Keratinocyte (primary cell): ENCODE measurements around the gene RAB44. TPM values are rescaled to one million over a fixed set of nuclear protein-coding genes. Genes with fewer than 3 reads are reported as not detected.
A peak's percentile ranks its signal among the peaks of the same experiment; 100 is the strongest.

Source experiments
- DNase-seq: peaks from one replicate; pipeline ENCODE4 v3.0.0-alpha.2; 2011; ENCODE audit warnings: low read depth, missing footprints, low spot score
- FAIRE-seq: peaks from 2 replicates; lab custom pipeline; 2011; peaks lifted over from hg19 to GRCh38; lab: Jason Lieb, UNC
- H2AFZ ChIP-seq: 2 replicates; pipeline ENCODE4 v1.6.0; 2012; ENCODE audit warnings: low read length, control low read depth, inconsistent platforms; ENCODE audit not compliant: control insufficient read depth
- H3K27ac ChIP-seq: 2 replicates; pipeline ENCODE4 v1.5.1; 2011; ENCODE audit warnings: low read length; ENCODE audit not compliant: control insufficient read depth, insufficient read depth
- H3K27me3 ChIP-seq: 3 replicates; pipeline ENCODE4 v1.6.0; 2011; ENCODE audit warnings: low read length; ENCODE audit not compliant: control insufficient read depth, insufficient read depth; ENCODE audit errors: extremely low read depth
- H3K36me3 ChIP-seq, 2 experiments: 2 replicates in 1 of 2; 3 replicates in 1 of 2; pipeline ENCODE4 v1.5.1; 2011; ENCODE audit warnings: low read length in 2 of 2, mild to moderate bottlenecking in 1 of 2; ENCODE audit not compliant: control insufficient read depth in 2 of 2, insufficient read depth in 2 of 2; ENCODE audit errors: extremely low read depth in 1 of 2
- H3K4me1 ChIP-seq: 3 replicates; pipeline ENCODE4 v1.5.1; 2011; ENCODE audit warnings: low read length; ENCODE audit not compliant: control insufficient read depth, insufficient read depth; ENCODE audit errors: extremely low read depth
- H3K4me2 ChIP-seq: 3 replicates; pipeline ENCODE4 v1.6.0; 2011; ENCODE audit warnings: low read depth, low read length; ENCODE audit not compliant: control insufficient read depth, insufficient read depth; ENCODE audit errors: extremely low read depth
- H3K4me3 ChIP-seq, 3 experiments: fragments of 200-600 bp in 1 of 3; sonication (generic) in 1 of 3; 2 replicates in 2 of 3; 3 replicates in 1 of 3; pipeline ENCODE4 v1.5.1; 2011 to 2016; ENCODE audit warnings: low read length in 3 of 3, mild to moderate bottlenecking in 3 of 3, control low read depth in 2 of 3, inconsistent platforms in 1 of 3, low read depth in 1 of 3, mixed read lengths in 1 of 3, mixed run types in 1 of 3, moderate library complexity in 1 of 3; ENCODE audit not compliant: control insufficient read depth in 2 of 3, insufficient read depth in 2 of 3; ENCODE audit errors: extremely low read depth in 1 of 3
- H3K79me2 ChIP-seq: 2 replicates; pipeline ENCODE4 v1.6.0; 2012; ENCODE audit warnings: low read length; ENCODE audit not compliant: control insufficient read depth, insufficient read depth
- H3K9ac ChIP-seq: 3 replicates; pipeline ENCODE4 v1.6.0; 2011; ENCODE audit warnings: low read length; ENCODE audit not compliant: control insufficient read depth, insufficient read depth; ENCODE audit errors: extremely low read depth
- H3K9me1 ChIP-seq: 3 replicates; pipeline ENCODE4 v1.6.0; 2011; ENCODE audit warnings: low read length; ENCODE audit not compliant: control insufficient read depth, insufficient read depth; ENCODE audit errors: extremely low read depth
- H3K9me3 ChIP-seq: 2 replicates; pipeline ENCODE4 v1.5.1; 2012; ENCODE audit warnings: low read depth, low read length; ENCODE audit not compliant: control insufficient read depth
- H4K20me1 ChIP-seq: 3 replicates; pipeline ENCODE4 v1.6.0; 2011; ENCODE audit warnings: low read length; ENCODE audit not compliant: control insufficient read depth, insufficient read depth; ENCODE audit errors: extremely low read depth
- EZH2 ChIP-seq: IDR thresholded peaks from one replicate; pipeline ENCODE4 v1.6.1; 2012; ENCODE audit warnings: inconsistent platforms, mild to moderate bottlenecking, low read length, moderate library complexity
- dilution Hi-C: fragments of 300-500 bp; cut with MboI; formaldehyde crosslinking; loops from one replicate; pipeline ENCODE4 v1.7.0; 2020; ENCODE audit warnings: low sequenced_read_pairs; ENCODE audit not compliant: extremely low pct_ligation_motif_present
- polyA plus RNA-seq, 5 experiments: library from polyadenylated mRNA; depleted of rRNA in 3 of 5; stranded (reverse) in 3 of 5; stranded (forward) in 1 of 5; unstranded in 1 of 5; fragments of >200 nt; gene quantifications; 1 replicate in 1 of 5; 2 replicates in 3 of 5; 3 replicates in 1 of 5; pipeline versions ENCODE4 v1.2.1 to v1.2.3, GENCODE V29; 2011 to 2012; ENCODE audit warnings: missing spikeins in 2 of 5, low read depth in 1 of 5, low replicate concordance in 1 of 5
- TF ChIP-seq, protein P1 (sequence below), 3 experiments: IDR thresholded peaks in 1 of 3; conservative IDR thresholded peaks in 1 of 3; optimal IDR thresholded peaks in 1 of 3; 2 replicates in 2 of 3; 3 replicates in 1 of 3; pipeline versions ENCODE3 to v1.5.1; 2011; ENCODE audit warnings: low read length in 3 of 3, mild to moderate bottlenecking in 3 of 3, moderate library complexity in 2 of 3, control low read depth in 1 of 3, inconsistent platforms in 1 of 3; ENCODE audit not compliant: insufficient read depth in 2 of 3; ENCODE audit errors: extremely low read depth in 1 of 3

RAB44 gene
- polyA plus RNA-seq, 1 donor (not counting 4 experiments of a cell fraction or from before 2014, with no cell fraction given), result 0.03 TPM

DNA sequence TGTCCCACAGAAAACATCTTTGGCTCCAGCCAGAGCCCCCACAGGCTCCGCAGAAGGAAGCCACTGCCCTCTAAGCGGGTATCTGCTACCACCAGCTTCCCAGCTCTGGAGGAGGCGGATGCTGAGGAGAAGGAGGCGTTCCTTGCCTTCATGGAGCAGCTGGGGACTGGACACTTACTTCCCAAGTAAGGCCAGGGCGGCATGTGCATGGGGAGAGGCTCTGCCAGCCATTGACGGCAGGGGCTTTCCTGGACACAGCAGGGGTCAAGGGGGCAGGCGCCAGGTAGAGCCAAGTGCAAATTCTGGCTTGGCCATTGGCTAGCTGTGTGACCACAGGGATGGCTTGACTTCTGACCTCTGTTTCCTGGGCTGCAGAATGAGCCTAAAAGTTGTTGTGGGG, 17.8 kb downstream of the RAB44 start:
- no peaks in the 10 kb centered on the region for H3K36me3 ChIP-seq
- H4K20me1 ChIP-seq, result no peaks in the 10 kb centered on the region
- no peak overlapping the region for H3K4me2 ChIP-seq
- H3K9me1 ChIP-seq, result no peaks in the 10 kb centered on the region
- no peak for TF ChIP-seq EZH2
- TF ChIP-seq, protein P1, sequence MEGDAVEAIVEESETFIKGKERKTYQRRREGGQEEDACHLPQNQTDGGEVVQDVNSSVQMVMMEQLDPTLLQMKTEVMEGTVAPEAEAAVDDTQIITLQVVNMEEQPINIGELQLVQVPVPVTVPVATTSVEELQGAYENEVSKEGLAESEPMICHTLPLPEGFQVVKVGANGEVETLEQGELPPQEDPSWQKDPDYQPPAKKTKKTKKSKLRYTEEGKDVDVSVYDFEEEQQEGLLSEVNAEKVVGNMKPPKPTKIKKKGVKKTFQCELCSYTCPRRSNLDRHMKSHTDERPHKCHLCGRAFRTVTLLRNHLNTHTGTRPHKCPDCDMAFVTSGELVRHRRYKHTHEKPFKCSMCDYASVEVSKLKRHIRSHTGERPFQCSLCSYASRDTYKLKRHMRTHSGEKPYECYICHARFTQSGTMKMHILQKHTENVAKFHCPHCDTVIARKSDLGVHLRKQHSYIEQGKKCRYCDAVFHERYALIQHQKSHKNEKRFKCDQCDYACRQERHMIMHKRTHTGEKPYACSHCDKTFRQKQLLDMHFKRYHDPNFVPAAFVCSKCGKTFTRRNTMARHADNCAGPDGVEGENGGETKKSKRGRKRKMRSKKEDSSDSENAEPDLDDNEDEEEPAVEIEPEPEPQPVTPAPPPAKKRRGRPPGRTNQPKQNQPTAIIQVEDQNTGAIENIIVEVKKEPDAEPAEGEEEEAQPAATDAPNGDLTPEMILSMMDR (optimal IDR thresholded peaks at IDR 0.05 in 1 of 3, IDR thresholded peaks at IDR 0.05 in 1 of 3, conservative IDR thresholded peaks at IDR 0.05 in 1 of 3; ENCODE audit: extremely low read depth in 1 of 3, insufficient read depth in 2 of 3, low read length in 3 of 3), result no peak
- no peak overlapping the region for H2AFZ ChIP-seq
- dilution Hi-C loops, result no loop called here
- no peak overlapping the region for H3K27ac ChIP-seq
- no peaks in the 10 kb centered on the region for H3K79me2 ChIP-seq
- no peak for DNase-seq
- no peak for FAIRE-seq
- H3K4me3 ChIP-seq, result no peak overlapping the region
- H3K9ac ChIP-seq, result no peak overlapping the region
- H3K4me1 ChIP-seq, result peaks cover 9% of the 10 kb centered on the region
- peaks cover 8% of the 10 kb centered on the region for H3K27me3 ChIP-seq
- H3K9me3 ChIP-seq, result no peaks in the 10 kb centered on the region

DNA sequence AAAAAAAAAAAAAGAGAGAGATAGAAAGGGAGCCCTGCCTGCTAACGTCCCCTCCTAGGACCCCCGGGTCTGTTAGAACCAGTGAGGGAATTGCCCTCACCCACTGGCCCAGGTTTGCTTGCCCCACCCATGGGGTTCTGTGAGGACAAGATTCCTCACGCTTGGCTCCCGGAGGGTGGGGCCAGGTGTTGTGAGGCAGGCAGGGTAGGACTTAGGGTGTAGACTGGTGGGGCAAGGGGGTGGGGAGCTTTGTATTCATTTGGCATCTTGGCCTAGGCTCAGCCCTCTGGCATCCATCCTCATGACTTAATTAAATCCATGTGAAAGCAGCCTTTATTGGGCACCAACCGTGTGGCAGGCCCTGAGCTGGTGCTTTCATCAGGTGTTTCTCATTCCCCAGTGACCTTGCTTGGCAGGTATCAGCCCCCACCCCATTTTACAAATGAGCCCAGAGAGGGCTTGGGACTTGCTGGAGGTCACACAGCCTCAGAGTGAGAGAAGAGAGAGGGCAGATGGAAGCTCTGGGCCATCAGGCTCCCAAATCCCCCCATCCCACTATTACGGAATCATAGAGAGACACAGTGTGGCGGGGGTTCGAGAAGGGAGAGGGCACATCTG, 19.0 kb downstream of the RAB44 start:
- peak overlapping the region; percentile 27 for H3K4me2 ChIP-seq
- H3K4me3 ChIP-seq, result no peak overlapping the region
- no peak overlapping the region for H3K27ac ChIP-seq
- no peak for TF ChIP-seq EZH2
- TF ChIP-seq, protein P1 (optimal IDR thresholded peaks at IDR 0.05 in 1 of 3, IDR thresholded peaks at IDR 0.05 in 1 of 3, conservative IDR thresholded peaks at IDR 0.05 in 1 of 3; ENCODE audit: extremely low read depth in 1 of 3, insufficient read depth in 2 of 3, low read length in 3 of 3), result no peak
- FAIRE-seq (peak; percentile 48), DNase-seq (no peak)
- H3K9me1 ChIP-seq, result no peaks in the 10 kb centered on the region
- no peaks in the 10 kb centered on the region for H3K79me2 ChIP-seq
- no peaks in the 10 kb centered on the region for H4K20me1 ChIP-seq
- dilution Hi-C loops, result no loop called here
- peaks cover 8% of the 10 kb centered on the region for H3K27me3 ChIP-seq
- H3K4me1 ChIP-seq, result peaks cover 9% of the 10 kb centered on the region
- no peak overlapping the region for H3K9ac ChIP-seq
- no peaks in the 10 kb centered on the region for H3K9me3 ChIP-seq
- peak overlapping the region; percentile 19 for H2AFZ ChIP-seq
- H3K36me3 ChIP-seq, result no peaks in the 10 kb centered on the region
